Smooth muscle cell (in vitro differentiated cells): Measurements from ENCODE around the gene RRP15. TPM values are rescaled to one million over a fixed set of nuclear protein-coding genes. Genes with fewer than 3 reads are reported as not detected.
"Not testable (repeated sequence)": the region's sequence is repeated elsewhere in the genome, so short reads cannot be mapped to it uniquely, and the experiment has no call there.

Experiments used
- DNase-seq: peaks from one replicate; lab custom pipeline; 2025; ENCODE audit not compliant: unreplicated experiment; lab: John Stamatoyannopoulos, UW
- H2AFZ ChIP-seq: fragments of 200-600 bp; sonication (generic); 2 replicates; pipeline ENCODE4 v1.6.0; 2016; ENCODE audit warnings: antibody characterized with exemption, low read depth, mild to moderate bottlenecking
- H3F3A ChIP-seq: fragments of 200-600 bp; sonication (generic); 2 replicates; pipeline ENCODE4 v1.6.0; 2017; ENCODE audit warnings: antibody characterized with exemption, low read depth
- H3K27ac ChIP-seq: fragments of 200-600 bp; sonication (generic); 2 replicates; pipeline ENCODE4 v1.5.1; 2016; ENCODE audit warnings: low read depth, mild to moderate bottlenecking
- H3K27me3 ChIP-seq: fragments of 200-600 bp; sonication (generic); 2 replicates; pipeline ENCODE4 v1.6.1; 2016; ENCODE audit warnings: low read depth, mild to moderate bottlenecking
- H3K36me3 ChIP-seq: fragments of 200-600 bp; sonication (generic); 2 replicates; pipeline ENCODE4 v1.5.1; 2016; ENCODE audit warnings: low read depth
- H3K4me1 ChIP-seq: fragments of 200-600 bp; sonication (generic); 2 replicates; pipeline ENCODE4 v1.5.1; 2016; ENCODE audit warnings: low read depth
- H3K4me2 ChIP-seq: fragments of 200-600 bp; sonication (generic); 2 replicates; pipeline ENCODE4 v1.6.0; 2016; ENCODE audit warnings: mild to moderate bottlenecking
- H3K4me3 ChIP-seq: fragments of 200-600 bp; sonication (generic); 2 replicates; pipeline ENCODE4 v1.5.1; 2016; ENCODE audit warnings: mild to moderate bottlenecking
- H3K79me2 ChIP-seq: fragments of 200-600 bp; sonication (generic); 2 replicates; pipeline ENCODE4 v1.6.0; 2016; ENCODE audit warnings: low read depth, mild to moderate bottlenecking
- H3K9ac ChIP-seq: fragments of 200-600 bp; sonication (generic); 2 replicates; pipeline ENCODE4 v1.6.0; 2016; ENCODE audit warnings: low read depth
- H3K9me3 ChIP-seq: fragments of 200-600 bp; sonication (generic); replicated peaks from 2 replicates; pipeline ENCODE4 v1.5.1; 2016; ENCODE audit warnings: low read depth
- H4K20me1 ChIP-seq: fragments of 200-600 bp; sonication (generic); 2 replicates; pipeline ENCODE4 v1.6.0; 2016; ENCODE audit warnings: low read depth
- WGBS: methylation state at CpG from one replicate; pipeline ENCODE4 v1.1.7; 2016; ENCODE audit warnings: low lambda C conversion rate; 5-methylcytosine and 5-hydroxymethylcytosine counted together
- polyA plus RNA-seq: library from polyadenylated mRNA; unstranded; fragments of >200 nt; fragmentation: Nextera tagmentation; extraction: Ambion mirVana; gene quantifications from 2 replicates; pipeline ENCODE4 v1.2.1, GENCODE V29; 2016
- total RNA-seq: library from RNA; depleted of rRNA; stranded (reverse); fragments of >200 nt; gene quantifications from 2 replicates; pipeline ENCODE4 v1.2.3, GENCODE V29; 2014
- TF ChIP-seq, protein P1 (sequence below): fragments of 200-600 bp; sonication (generic); IDR thresholded peaks from 2 replicates; pipeline ENCODE4 v1.5.1; 2017; ENCODE audit warnings: borderline replicate concordance, mild to moderate bottlenecking, antibody characterized with exemption; ENCODE audit not compliant: insufficient read depth, poor library complexity, severe bottlenecking

Gene RRP15
- total and polyA plus RNA-seq, 2 experiments from 2014 or later, result 6.6 to 13.2 TPM

DNA sequence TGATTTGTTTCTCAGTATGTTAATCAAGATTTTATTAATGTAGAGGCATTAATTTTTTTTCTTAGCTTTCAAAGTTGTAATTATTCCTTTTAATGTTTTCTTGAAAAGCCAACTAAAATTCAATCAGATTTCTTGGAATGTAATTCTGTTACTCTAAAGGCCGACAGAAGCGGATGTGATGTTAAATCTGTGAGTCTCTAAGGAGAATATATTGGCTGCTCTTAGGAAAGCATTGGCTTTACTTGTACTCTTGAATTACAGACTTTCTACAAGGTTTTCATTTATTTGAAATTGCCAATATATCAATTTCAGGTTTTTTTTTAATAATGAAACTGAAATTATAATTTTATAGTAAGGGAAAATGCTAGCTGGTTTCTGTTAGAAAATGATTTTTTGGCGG is 29.2 kb downstream of the RRP15 start:
- Histone ChIP-seq H3K79me2 (no peaks in the 10 kb centered on the region), H3K4me3 (no peak overlapping the region), H3K27me3 (no peaks in the 10 kb centered on the region), H3K9me3 (no peaks in the 10 kb centered on the region), H3K9ac (no peak overlapping the region), H2AFZ (no peak overlapping the region), H3K36me3 (no peaks in the 10 kb centered on the region), H3K4me2 (no peak overlapping the region), H3K27ac (no peak overlapping the region), H3F3A (no peaks in the 10 kb centered on the region), H3K4me1 (no peaks in the 10 kb centered on the region), H4K20me1 (no peaks in the 10 kb centered on the region)
- 97% methylated on average over 3 of the region's 3 CpGs for WGBS
- TF ChIP-seq, protein P1, sequence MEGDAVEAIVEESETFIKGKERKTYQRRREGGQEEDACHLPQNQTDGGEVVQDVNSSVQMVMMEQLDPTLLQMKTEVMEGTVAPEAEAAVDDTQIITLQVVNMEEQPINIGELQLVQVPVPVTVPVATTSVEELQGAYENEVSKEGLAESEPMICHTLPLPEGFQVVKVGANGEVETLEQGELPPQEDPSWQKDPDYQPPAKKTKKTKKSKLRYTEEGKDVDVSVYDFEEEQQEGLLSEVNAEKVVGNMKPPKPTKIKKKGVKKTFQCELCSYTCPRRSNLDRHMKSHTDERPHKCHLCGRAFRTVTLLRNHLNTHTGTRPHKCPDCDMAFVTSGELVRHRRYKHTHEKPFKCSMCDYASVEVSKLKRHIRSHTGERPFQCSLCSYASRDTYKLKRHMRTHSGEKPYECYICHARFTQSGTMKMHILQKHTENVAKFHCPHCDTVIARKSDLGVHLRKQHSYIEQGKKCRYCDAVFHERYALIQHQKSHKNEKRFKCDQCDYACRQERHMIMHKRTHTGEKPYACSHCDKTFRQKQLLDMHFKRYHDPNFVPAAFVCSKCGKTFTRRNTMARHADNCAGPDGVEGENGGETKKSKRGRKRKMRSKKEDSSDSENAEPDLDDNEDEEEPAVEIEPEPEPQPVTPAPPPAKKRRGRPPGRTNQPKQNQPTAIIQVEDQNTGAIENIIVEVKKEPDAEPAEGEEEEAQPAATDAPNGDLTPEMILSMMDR, result no peak
- no peak for DNase-seq

GRCh38 chr1:218315638-218316037 is 30.5 kb downstream of the RRP15 start:
- WGBS, result 86% methylated on average over 4 of the region's 4 CpGs
- DNase-seq, result no peak

GRCh38 chr1:218317061-218317460 is 32.0 kb downstream of the RRP15 start:
- Histone ChIP-seq H3K27me3 (no peaks in the 10 kb centered on the region), H3K36me3 (no peaks in the 10 kb centered on the region), H3K9me3 (no peaks in the 10 kb centered on the region), H3K9ac (no peak overlapping the region), H3K4me1 (no peaks in the 10 kb centered on the region), H3K27ac (no peak overlapping the region), H3K79me2 (no peaks in the 10 kb centered on the region), H2AFZ (no peak overlapping the region), H3K4me3 (no peak overlapping the region), H4K20me1 (no peaks in the 10 kb centered on the region), H3F3A (no peaks in the 10 kb centered on the region), H3K4me2 (no peak overlapping the region)
- 73% methylated on average over 5 of the region's 5 CpGs for WGBS
- TF ChIP-seq, protein P1, result no peak
- DNase-seq, result no peak

More at GRCh38 chr1:218315638-218316037, 30.5 kb downstream of the RRP15 start:
- H3K4me1 ChIP-seq, result no peaks in the 10 kb centered on the region
- H3K27me3 ChIP-seq, result no peaks in the 10 kb centered on the region
- no peak overlapping the region for H3K9ac ChIP-seq
- no peaks in the 10 kb centered on the region for H3K79me2 ChIP-seq
- H2AFZ ChIP-seq, result no peak overlapping the region
- no peaks in the 10 kb centered on the region for H4K20me1 ChIP-seq
- no peaks in the 10 kb centered on the region for H3F3A ChIP-seq
- no peaks in the 10 kb centered on the region for H3K36me3 ChIP-seq
- TF ChIP-seq, protein P1, result no peak
- H3K4me3 ChIP-seq, result no peak overlapping the region
- no peaks in the 10 kb centered on the region for H3K9me3 ChIP-seq
- no peak overlapping the region for H3K27ac ChIP-seq
- H3K4me2 ChIP-seq, result no peak overlapping the region

DNA sequence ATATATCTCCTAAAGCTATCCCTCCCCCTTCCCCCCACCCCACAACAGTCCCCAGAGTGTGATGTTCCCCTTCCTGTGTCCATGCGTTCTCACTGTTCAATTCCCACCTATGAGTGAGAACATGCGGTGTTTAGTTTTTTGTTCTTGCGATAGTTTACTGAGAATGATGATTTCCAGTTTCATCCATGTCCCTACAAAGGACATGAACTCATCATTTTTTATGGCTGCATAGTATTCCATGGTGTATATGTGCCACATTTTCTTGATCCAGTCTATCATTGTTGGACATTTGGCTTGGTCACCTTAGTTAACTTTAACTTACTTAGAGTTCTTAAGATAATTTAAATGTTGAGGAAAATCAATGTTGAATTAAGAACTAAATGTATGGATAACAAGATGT is 35.1 kb downstream of the RRP15 start:
- H3K79me2 ChIP-seq, H3K27ac ChIP-seq, H3K4me1 ChIP-seq, H4K20me1 ChIP-seq, H3K4me2 ChIP-seq, H3F3A ChIP-seq, H3K36me3 ChIP-seq, H2AFZ ChIP-seq, DNase-seq, H3K4me3 ChIP-seq, H3K27me3 ChIP-seq, H3K9ac ChIP-seq, H3K9me3 ChIP-seq: not testable (repeated sequence)
- no CpG with 5 or more reads among the region's 3 CpGs for WGBS
